HL-60 (cell line): ENCODE results near the gene DNAH1.
A peak's percentile ranks its signal among the peaks of the same experiment; 100 is the strongest.

Source experiments
- POLR2AphosphoS5 ChIP-seq: IDR thresholded peaks from 2 replicates; pipeline ENCODE4 v1.6.1; 2012; ENCODE audit warnings: low read depth
- SPI1 ChIP-seq: IDR thresholded peaks from 2 replicates; pipeline ENCODE4 v1.6.1; 2012; ENCODE audit warnings: low read depth, mild to moderate bottlenecking, borderline replicate concordance
- TF ChIP-seq, protein P1 (sequence below): IDR thresholded peaks from one replicate; pipeline ENCODE4 v1.5.1; 2011; ENCODE audit warnings: low read length, control low read depth, inconsistent platforms; ENCODE audit not compliant: insufficient read depth
- TF ChIP-seq, protein P2 (sequence below): IDR thresholded peaks from 2 replicates; pipeline ENCODE4 v1.6.1; 2012; ENCODE audit warnings: low read depth; ENCODE audit not compliant: insufficient replicate concordance

DNA sequence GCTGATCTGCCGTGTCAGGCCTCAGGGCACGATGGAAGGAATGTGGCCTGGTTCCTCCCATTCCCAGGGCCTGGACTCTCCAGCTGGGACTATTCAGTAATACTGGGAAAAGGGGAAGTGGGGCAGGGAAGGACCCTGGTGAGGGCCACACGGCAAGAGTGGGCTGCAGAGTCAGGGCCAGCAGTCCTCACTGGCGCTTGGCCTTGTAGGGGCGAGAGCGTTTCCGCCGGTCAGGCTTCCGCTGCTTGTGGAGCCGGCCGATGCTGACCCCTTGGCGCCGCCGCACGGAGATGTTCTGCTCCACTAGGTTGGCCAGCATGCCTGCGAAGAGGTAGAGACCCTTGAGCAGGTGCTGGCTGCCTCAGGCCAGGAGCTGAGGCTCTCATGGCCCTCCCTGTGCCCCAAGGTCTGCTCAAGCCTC is 86.0 kb downstream of the DNAH1 start:
- TF ChIP-seq, protein P1, sequence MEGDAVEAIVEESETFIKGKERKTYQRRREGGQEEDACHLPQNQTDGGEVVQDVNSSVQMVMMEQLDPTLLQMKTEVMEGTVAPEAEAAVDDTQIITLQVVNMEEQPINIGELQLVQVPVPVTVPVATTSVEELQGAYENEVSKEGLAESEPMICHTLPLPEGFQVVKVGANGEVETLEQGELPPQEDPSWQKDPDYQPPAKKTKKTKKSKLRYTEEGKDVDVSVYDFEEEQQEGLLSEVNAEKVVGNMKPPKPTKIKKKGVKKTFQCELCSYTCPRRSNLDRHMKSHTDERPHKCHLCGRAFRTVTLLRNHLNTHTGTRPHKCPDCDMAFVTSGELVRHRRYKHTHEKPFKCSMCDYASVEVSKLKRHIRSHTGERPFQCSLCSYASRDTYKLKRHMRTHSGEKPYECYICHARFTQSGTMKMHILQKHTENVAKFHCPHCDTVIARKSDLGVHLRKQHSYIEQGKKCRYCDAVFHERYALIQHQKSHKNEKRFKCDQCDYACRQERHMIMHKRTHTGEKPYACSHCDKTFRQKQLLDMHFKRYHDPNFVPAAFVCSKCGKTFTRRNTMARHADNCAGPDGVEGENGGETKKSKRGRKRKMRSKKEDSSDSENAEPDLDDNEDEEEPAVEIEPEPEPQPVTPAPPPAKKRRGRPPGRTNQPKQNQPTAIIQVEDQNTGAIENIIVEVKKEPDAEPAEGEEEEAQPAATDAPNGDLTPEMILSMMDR, result no peak
- TF ChIP-seq, protein P2, sequence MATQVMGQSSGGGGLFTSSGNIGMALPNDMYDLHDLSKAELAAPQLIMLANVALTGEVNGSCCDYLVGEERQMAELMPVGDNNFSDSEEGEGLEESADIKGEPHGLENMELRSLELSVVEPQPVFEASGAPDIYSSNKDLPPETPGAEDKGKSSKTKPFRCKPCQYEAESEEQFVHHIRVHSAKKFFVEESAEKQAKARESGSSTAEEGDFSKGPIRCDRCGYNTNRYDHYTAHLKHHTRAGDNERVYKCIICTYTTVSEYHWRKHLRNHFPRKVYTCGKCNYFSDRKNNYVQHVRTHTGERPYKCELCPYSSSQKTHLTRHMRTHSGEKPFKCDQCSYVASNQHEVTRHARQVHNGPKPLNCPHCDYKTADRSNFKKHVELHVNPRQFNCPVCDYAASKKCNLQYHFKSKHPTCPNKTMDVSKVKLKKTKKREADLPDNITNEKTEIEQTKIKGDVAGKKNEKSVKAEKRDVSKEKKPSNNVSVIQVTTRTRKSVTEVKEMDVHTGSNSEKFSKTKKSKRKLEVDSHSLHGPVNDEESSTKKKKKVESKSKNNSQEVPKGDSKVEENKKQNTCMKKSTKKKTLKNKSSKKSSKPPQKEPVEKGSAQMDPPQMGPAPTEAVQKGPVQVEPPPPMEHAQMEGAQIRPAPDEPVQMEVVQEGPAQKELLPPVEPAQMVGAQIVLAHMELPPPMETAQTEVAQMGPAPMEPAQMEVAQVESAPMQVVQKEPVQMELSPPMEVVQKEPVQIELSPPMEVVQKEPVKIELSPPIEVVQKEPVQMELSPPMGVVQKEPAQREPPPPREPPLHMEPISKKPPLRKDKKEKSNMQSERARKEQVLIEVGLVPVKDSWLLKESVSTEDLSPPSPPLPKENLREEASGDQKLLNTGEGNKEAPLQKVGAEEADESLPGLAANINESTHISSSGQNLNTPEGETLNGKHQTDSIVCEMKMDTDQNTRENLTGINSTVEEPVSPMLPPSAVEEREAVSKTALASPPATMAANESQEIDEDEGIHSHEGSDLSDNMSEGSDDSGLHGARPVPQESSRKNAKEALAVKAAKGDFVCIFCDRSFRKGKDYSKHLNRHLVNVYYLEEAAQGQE, result no peak
- 0 out of 2 replicates have a peak, but pooled peaks have one; percentile 31 for TF ChIP-seq SPI1
- TF ChIP-seq POLR2AphosphoS5, result no peak
